ENCODE results near the gene KLHL17.

- TF ChIP-seq CTCF (IDR thresholded peaks at IDR 0.05; ENCODE audit: low read depth, low read length) (no peak), EZH2phosphoT487 (IDR thresholded peaks at IDR 0.05; ENCODE audit: low read depth) (no peak)
Measured at GRCh38 chr1:945688-946556, 14.5 kb upstream of the KLHL17 start.

Data from OCI-LY3 (cell line).